ENCODE data around the gene AP2M1. TPM values are rescaled to one million over a fixed set of nuclear protein-coding genes. Genes with fewer than 3 reads are reported as not detected.

The AP2M1 gene
- total and polyA plus RNA-seq, 2 of the 8 experiments (the other 6 are each of a cell fraction or from before 2014, with no cell fraction given) = 403 to 454 TPM

- peaks cover 31 to 68% (median 40%) of the 10 kb centered on the region in 4 experiments for H3K36me3 ChIP-seq (ENCODE audit: control insufficient read depth in 2 of 4, insufficient read depth in 4 of 4, low read length in 3 of 4)
- DNase-seq (ENCODE audit: low read depth in 1 of 2, low spot score in 2 of 2) = no peak
- peaks cover 10% of the 10 kb centered on the region for H3K79me1 ChIP-seq (ENCODE audit: low read depth, low read length)
- H3K4me3 ChIP-seq (ENCODE audit: extremely low read depth in 1 of 4, insufficient read depth in 2 of 4, low read depth in 3 of 4, low read length in 4 of 4) = peak within 1 kb of the TSS; percentile 86 to 96 (median 94)
- H2BK12ac ChIP-seq (ENCODE audit: low read depth, low read length) = no peak within 1 kb of the TSS
- no peak within 1 kb of the TSS for H3K14ac ChIP-seq (ENCODE audit: insufficient read length)
- peak within 1 kb of the TSS; percentile 90; the same call in 1 of the 2 replicates for H4K8ac ChIP-seq (ENCODE audit: extremely low read depth, insufficient read depth, low read length)
- H3K4ac ChIP-seq (replicated peaks; ENCODE audit: insufficient read length, low read depth, low read length) = peak within 1 kb of the TSS; percentile 74
- H2BK15ac ChIP-seq (ENCODE audit: low read length) = no peak within 1 kb of the TSS; the same call in 1 of the 2 replicates
- H3K4me2 ChIP-seq (ENCODE audit: insufficient read depth in 1 of 2, low read depth in 2 of 2, low read length in 2 of 2) = peak within 1 kb of the TSS; percentile 97
- H3K9me3 ChIP-seq (ENCODE audit: insufficient read depth in 2 of 2, low read depth in 1 of 2, low read length in 1 of 2) = no peaks in the 10 kb centered on the region; a peak in 1 of 4 replicates
- H3K79me2 ChIP-seq (ENCODE audit: control insufficient read depth in 1 of 2, insufficient read depth in 2 of 2, low read length in 2 of 2) = peaks cover 6 to 27% of the 10 kb centered on the region in 2 experiments; a peak in 3 of 4 replicates
- 7% methylated on average over 37 of the region's 45 CpGs; no CpG with 5 or more reads in 1 of the 2 experiments for WGBS, 2 experiments (ENCODE audit: extremely low coverage in 1 of 2, insufficient coverage in 1 of 2, insufficient read length in 1 of 2, insufficient replicate concordance in 2 of 2, low coverage in 1 of 2, low lambda C conversion rate in 2 of 2, missing lambda C conversion rate in 1 of 2)
- H2AK5ac ChIP-seq (ENCODE audit: low read depth, low read length) = no peak within 1 kb of the TSS
- H3K27ac ChIP-seq (ENCODE audit: low read depth, low read length) = peak within 1 kb of the TSS; percentile 92
- ChIA-PET CTCF (ENCODE audit: partially characterized antibody) (interaction anchor here (0.6 to 3.5 kb wide), 9 partner anchors 9 to 98 kb away, joined by 3 to 16 read pairs (median 5); no protein-coding TSS in a partner anchor), POLR2A (ENCODE audit: partially characterized antibody) (interaction anchor here (0.7 to 2.4 kb wide), 21 partner anchors 10 to 288 kb away, joined by 3 to 18 read pairs (median 3); partner anchors contain the start of genes AP2M1, CAMK2N2, DVL3 and EEF1AKMT4)
- peak within 1 kb of the TSS; percentile 94; the same call in 1 of the 2 replicates for H2AFZ ChIP-seq (ENCODE audit: low read length)
- peak within 1 kb of the TSS; percentile 79 for H3K18ac ChIP-seq (ENCODE audit: extremely low read depth, low read length)
- peak within 1 kb of the TSS; percentile 5 for H3K56ac ChIP-seq (replicated peaks; ENCODE audit: insufficient read length, low read depth, low read length)
- peak within 1 kb of the TSS; percentile 83 for H2BK5ac ChIP-seq (ENCODE audit: low read depth, low read length)
- H4K20me1 ChIP-seq (replicated peaks in 1 of 2; ENCODE audit: control insufficient read depth in 1 of 2, insufficient read depth in 2 of 2, low read length in 2 of 2) = peaks cover 3 to 11% of the 10 kb centered on the region in 2 experiments
- no peak within 1 kb of the TSS for H3K23ac ChIP-seq (ENCODE audit: insufficient read length)
- peak within 1 kb of the TSS; percentile 38 for H2BK120ac ChIP-seq (replicated peaks; ENCODE audit: low read depth, low read length)
- peak within 1 kb of the TSS; percentile 66 for H4K5ac ChIP-seq (ENCODE audit: insufficient read length, low read depth, low read length)
- no peak for FAIRE-seq
- H3K4me1 ChIP-seq (replicated peaks in 1 of 4; ENCODE audit: control insufficient read depth in 3 of 4, insufficient read depth in 4 of 4, low read length in 3 of 4) = peaks cover 0 to 8% (median 5%) of the 10 kb centered on the region in 4 experiments; a peak in 6 of 7 replicates
- H2BK20ac ChIP-seq (ENCODE audit: low read length) = no peak within 1 kb of the TSS
- H3K9ac ChIP-seq (replicated peaks in 1 of 4; ENCODE audit: extremely low read depth in 1 of 4, low read depth in 3 of 4, low read length in 3 of 4) = peak within 1 kb of the TSS; percentile 70 to 95 (median 82)
- peaks cover 15% of the 10 kb centered on the region for H3K23me2 ChIP-seq (ENCODE audit: low read depth, low read length)
- no peak within 1 kb of the TSS for H4K91ac ChIP-seq (replicated peaks; ENCODE audit: insufficient read length, low read length)
- peak; percentile 57 for TF ChIP-seq SAP30 (IDR thresholded peaks at IDR 0.05; ENCODE audit: insufficient read depth, insufficient replicate concordance, low read length)
- no peak for TF ChIP-seq ATF3 (IDR thresholded peaks at IDR 0.05; ENCODE audit: insufficient read depth, low read depth, low read length)
- TF ChIP-seq YY1 (IDR thresholded peaks at IDR 0.05; ENCODE audit: low read depth, low read length) = peak; percentile 48; the same call in 1 of the 2 replicates
- TF ChIP-seq RXRA (IDR thresholded peaks at IDR 0.05; ENCODE audit: insufficient read depth, low read depth, low read length) = no peak
- peak; percentile 7 for TF ChIP-seq KDM4A (IDR thresholded peaks at IDR 0.05; ENCODE audit: low read depth, low read length, severe bottlenecking)
- TF ChIP-seq TCF12 (IDR thresholded peaks at IDR 0.05; ENCODE audit: low read depth, low read length) = no peak
- TF ChIP-seq KDM5A (IDR thresholded peaks at IDR 0.05; ENCODE audit: low read length) = peak; percentile 39; the same call in 1 of the 2 replicates
- no peak for TF ChIP-seq BCL11A (IDR thresholded peaks at IDR 0.05; ENCODE audit: low read depth in 2 of 2, low read length in 2 of 2)
- H3K27me3 ChIP-seq (replicated peaks in 1 of 4; ENCODE audit: control insufficient read depth in 3 of 4, extremely low read depth in 1 of 4, insufficient read depth in 3 of 4, low read length in 3 of 4) = no peaks in the 10 kb centered on the region; a peak in 1 of 7 replicates
These were observed 11.7 kb downstream of the AP2M1 start, which contains the start of gene ABCF3 for GRCh38 chr3:184186184-184186901. ABCF3 (plus strand) TSS chr3:184186199; CDS start chr3:184186208, 9 bp downstream.
